ENCODE data around the gene MEGF6. TPM values are rescaled to one million over a fixed set of nuclear protein-coding genes. Genes with fewer than 3 reads are reported as not detected.

Gene MEGF6
- total and polyA plus RNA-seq, 2 donors (not counting 1 experiment from before 2014, with no cell fraction given), result 43.2 to 77.3 TPM

DNA sequence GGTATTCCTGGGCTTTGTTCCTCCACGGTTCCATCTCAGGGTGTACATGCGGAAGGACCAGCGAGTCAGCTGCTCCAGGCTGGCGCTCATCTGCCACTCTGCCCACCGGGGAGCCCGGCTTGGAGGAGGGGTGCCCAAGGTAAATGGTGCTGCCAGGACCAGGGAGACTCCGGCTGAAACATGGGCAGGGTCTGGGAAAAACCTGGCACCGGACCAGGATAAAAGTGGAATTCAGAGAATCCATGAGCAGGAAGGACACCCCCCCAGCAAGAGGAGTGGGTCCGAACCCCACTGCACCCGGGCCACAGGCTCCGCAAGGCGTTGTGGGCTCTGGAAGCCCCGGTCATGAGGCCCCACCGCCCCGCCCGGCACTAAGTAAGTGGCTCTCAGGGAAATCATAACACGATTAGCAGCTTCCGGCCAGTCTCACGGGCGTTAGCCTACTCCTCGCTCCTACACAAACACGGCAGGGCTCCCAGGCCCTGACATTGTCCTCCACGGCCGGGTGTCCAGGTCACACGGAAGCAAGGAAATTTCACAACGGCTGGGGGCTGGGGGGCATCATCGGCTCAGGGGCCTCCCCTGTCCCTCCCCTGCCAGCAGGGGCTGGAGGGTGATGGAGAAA, 21.1 kb downstream of the MEGF6 start:
- H3K4me1 Mint-ChIP-seq, result peaks cover 4% of the 10 kb centered on the region
- H3K4me3 Mint-ChIP-seq, result no peak overlapping the region
- intact Hi-C loops (cut with micrococcal nuclease), result no loop called here
- Histone ChIP-seq H3K27me3 (replicated peaks in 1 of 4; ENCODE audit: control extremely low read depth in 1 of 4, control insufficient read depth in 3 of 4, insufficient read depth in 4 of 4, low read length in 3 of 4) (no peaks in the 10 kb centered on the region), H3K9ac (ENCODE audit: low read length) (no peak overlapping the region), H3K4me3 (ENCODE audit: control extremely low read depth in 1 of 5, extremely low read depth in 1 of 5, insufficient read depth in 1 of 5, low read depth in 2 of 5, low read length in 4 of 5) (no peak overlapping the region), H3K4me2 (replicated peaks; ENCODE audit: low read depth, low read length, poor library complexity, severe bottlenecking) (no peak overlapping the region), H2AFZ (ENCODE audit: insufficient read depth, low read depth, low read length, poor library complexity, severe bottlenecking) (no peak overlapping the region), H3K36me3 (replicated peaks in 1 of 2; ENCODE audit: control extremely low read depth in 1 of 2, control insufficient read depth in 1 of 2, extremely low read depth in 1 of 2, insufficient read depth in 2 of 2, low read length in 1 of 2) (no peaks in the 10 kb centered on the region), H4K20me1 (ENCODE audit: control insufficient read depth, insufficient read depth, low read length, poor library complexity, severe bottlenecking) (no peaks in the 10 kb centered on the region), H3K4me1 (ENCODE audit: control insufficient read depth in 2 of 2, insufficient read depth in 2 of 2, low read length in 2 of 2) (peaks cover 5 to 9% of the 10 kb centered on the region in 2 donors), H3K9me3 (ENCODE audit: control extremely low read depth in 1 of 3, control insufficient read depth in 2 of 3, insufficient read depth in 1 of 3, low read length in 2 of 3) (no peaks in the 10 kb centered on the region), H3K27ac (ENCODE audit: low read length in 2 of 2) (no peak overlapping the region), H3K79me2 (ENCODE audit: control insufficient read depth, insufficient read depth, low read length) (no peaks in the 10 kb centered on the region)
- CTCF ChIA-PET, result interaction anchor here (1.6 kb wide), 1 partner anchor 137 kb away, joined by 3 read pairs; no protein-coding TSS in a partner anchor
- POLR2A ChIA-PET, result no interaction called here
- 95% methylated on average over 27 of the region's 27 CpGs for WGBS (ENCODE audit: insufficient coverage)
- TF ChIP-seq EZH2 (IDR thresholded peaks at IDR 0.05; ENCODE audit: borderline replicate concordance, insufficient read depth, low read depth, low read length, poor library complexity, severe bottlenecking), result no peak
- TF ChIP-seq, protein P1, sequence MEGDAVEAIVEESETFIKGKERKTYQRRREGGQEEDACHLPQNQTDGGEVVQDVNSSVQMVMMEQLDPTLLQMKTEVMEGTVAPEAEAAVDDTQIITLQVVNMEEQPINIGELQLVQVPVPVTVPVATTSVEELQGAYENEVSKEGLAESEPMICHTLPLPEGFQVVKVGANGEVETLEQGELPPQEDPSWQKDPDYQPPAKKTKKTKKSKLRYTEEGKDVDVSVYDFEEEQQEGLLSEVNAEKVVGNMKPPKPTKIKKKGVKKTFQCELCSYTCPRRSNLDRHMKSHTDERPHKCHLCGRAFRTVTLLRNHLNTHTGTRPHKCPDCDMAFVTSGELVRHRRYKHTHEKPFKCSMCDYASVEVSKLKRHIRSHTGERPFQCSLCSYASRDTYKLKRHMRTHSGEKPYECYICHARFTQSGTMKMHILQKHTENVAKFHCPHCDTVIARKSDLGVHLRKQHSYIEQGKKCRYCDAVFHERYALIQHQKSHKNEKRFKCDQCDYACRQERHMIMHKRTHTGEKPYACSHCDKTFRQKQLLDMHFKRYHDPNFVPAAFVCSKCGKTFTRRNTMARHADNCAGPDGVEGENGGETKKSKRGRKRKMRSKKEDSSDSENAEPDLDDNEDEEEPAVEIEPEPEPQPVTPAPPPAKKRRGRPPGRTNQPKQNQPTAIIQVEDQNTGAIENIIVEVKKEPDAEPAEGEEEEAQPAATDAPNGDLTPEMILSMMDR (IDR thresholded peaks at IDR 0.05), result no peak
- H3K27ac Mint-ChIP-seq, result peak overlapping the region; percentile 32
- no peak for DNase-seq
- H3K9me3 Mint-ChIP-seq (ENCODE audit: insufficient read depth), result no peaks in the 10 kb centered on the region
- ATAC-seq (ENCODE audit: low read depth), result no peak
- no peaks in the 10 kb centered on the region for H3K27me3 Mint-ChIP-seq

DNA sequence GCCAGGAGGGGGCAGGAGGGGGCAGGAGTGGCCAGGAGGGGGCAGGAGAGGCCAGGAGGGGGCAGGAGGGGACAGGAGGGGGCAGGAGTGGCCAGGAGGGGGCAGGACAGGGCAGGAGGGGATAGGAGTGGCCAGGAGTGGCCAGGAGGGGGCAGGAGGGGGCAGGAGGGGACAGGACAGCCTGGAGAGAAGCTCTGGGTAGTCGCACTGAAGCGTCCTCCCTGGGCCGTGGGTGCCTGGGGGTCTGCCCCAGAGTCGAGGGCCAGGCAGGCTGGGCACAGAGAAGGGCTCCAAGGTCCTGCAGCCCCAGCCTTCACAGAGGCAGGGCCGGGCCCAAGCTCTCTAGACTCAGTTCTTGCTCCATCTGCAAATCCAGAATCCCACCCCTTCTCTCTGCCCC, 22.9 kb downstream of the MEGF6 start:
- intact Hi-C loops (cut with micrococcal nuclease), result no loop called here
- CTCF ChIA-PET, result interaction anchor here (1.5 kb wide), 1 partner anchor 31 kb away, joined by 4 read pairs; no protein-coding TSS in a partner anchor

More for the DNA sequence above, 22.9 kb downstream of the MEGF6 start:
- no peak overlapping the region for H3K4me3 Mint-ChIP-seq
- H3K9ac ChIP-seq (ENCODE audit: low read length), result no peak overlapping the region
- H3K27ac ChIP-seq (ENCODE audit: low read length in 2 of 2), result no peak overlapping the region
- H3K4me3 ChIP-seq (ENCODE audit: control extremely low read depth in 1 of 5, extremely low read depth in 1 of 5, insufficient read depth in 1 of 5, low read depth in 2 of 5, low read length in 4 of 5), result no peak overlapping the region
- H2AFZ ChIP-seq (ENCODE audit: insufficient read depth, low read depth, low read length, poor library complexity, severe bottlenecking), result no peak overlapping the region
- H4K20me1 ChIP-seq (ENCODE audit: control insufficient read depth, insufficient read depth, low read length, poor library complexity, severe bottlenecking), result no peaks in the 10 kb centered on the region
- no peaks in the 10 kb centered on the region for H3K27me3 ChIP-seq (replicated peaks in 1 of 4; ENCODE audit: control extremely low read depth in 1 of 4, control insufficient read depth in 3 of 4, insufficient read depth in 4 of 4, low read length in 3 of 4)
- no peaks in the 10 kb centered on the region for H3K79me2 ChIP-seq (ENCODE audit: control insufficient read depth, insufficient read depth, low read length)
- WGBS (ENCODE audit: insufficient coverage), result 91% methylated on average over 5 of the region's 5 CpGs
- no peaks in the 10 kb centered on the region for H3K9me3 ChIP-seq (ENCODE audit: control extremely low read depth in 1 of 3, control insufficient read depth in 2 of 3, insufficient read depth in 1 of 3, low read length in 2 of 3)
- H3K4me1 Mint-ChIP-seq, result no peaks in the 10 kb centered on the region
- no peak overlapping the region for H3K4me2 ChIP-seq (replicated peaks; ENCODE audit: low read depth, low read length, poor library complexity, severe bottlenecking)
- no peaks in the 10 kb centered on the region for H3K36me3 ChIP-seq (replicated peaks in 1 of 2; ENCODE audit: control extremely low read depth in 1 of 2, control insufficient read depth in 1 of 2, extremely low read depth in 1 of 2, insufficient read depth in 2 of 2, low read length in 1 of 2)
- POLR2A ChIA-PET, result no interaction called here
- no peak for DNase-seq
- no peak for ATAC-seq (ENCODE audit: low read depth)
- H3K4me1 ChIP-seq (ENCODE audit: control insufficient read depth in 2 of 2, insufficient read depth in 2 of 2, low read length in 2 of 2), result peaks cover under 1 to 4% of the 10 kb centered on the region in 2 donors
- TF ChIP-seq EZH2 (IDR thresholded peaks at IDR 0.05; ENCODE audit: borderline replicate concordance, insufficient read depth, low read depth, low read length, poor library complexity, severe bottlenecking), result no peak
- TF ChIP-seq, protein P1 (IDR thresholded peaks at IDR 0.05), result no peak
- no peaks in the 10 kb centered on the region for H3K9me3 Mint-ChIP-seq (ENCODE audit: insufficient read depth)
- H3K27me3 Mint-ChIP-seq, result no peaks in the 10 kb centered on the region
- no peak overlapping the region for H3K27ac Mint-ChIP-seq
